ENCODE results near the gene TMEM62. TPM values are rescaled to one million over a fixed set of nuclear protein-coding genes. Genes with fewer than 3 reads are reported as not detected.
A peak's percentile ranks its signal among the peaks of the same experiment; 100 is the strongest.

TMEM62 gene
- total and polyA plus RNA-seq, 2 of the 8 experiments (the other 6 are each of a cell fraction or from before 2014, with no cell fraction given) = 2.0 to 4.0 TPM

DNA sequence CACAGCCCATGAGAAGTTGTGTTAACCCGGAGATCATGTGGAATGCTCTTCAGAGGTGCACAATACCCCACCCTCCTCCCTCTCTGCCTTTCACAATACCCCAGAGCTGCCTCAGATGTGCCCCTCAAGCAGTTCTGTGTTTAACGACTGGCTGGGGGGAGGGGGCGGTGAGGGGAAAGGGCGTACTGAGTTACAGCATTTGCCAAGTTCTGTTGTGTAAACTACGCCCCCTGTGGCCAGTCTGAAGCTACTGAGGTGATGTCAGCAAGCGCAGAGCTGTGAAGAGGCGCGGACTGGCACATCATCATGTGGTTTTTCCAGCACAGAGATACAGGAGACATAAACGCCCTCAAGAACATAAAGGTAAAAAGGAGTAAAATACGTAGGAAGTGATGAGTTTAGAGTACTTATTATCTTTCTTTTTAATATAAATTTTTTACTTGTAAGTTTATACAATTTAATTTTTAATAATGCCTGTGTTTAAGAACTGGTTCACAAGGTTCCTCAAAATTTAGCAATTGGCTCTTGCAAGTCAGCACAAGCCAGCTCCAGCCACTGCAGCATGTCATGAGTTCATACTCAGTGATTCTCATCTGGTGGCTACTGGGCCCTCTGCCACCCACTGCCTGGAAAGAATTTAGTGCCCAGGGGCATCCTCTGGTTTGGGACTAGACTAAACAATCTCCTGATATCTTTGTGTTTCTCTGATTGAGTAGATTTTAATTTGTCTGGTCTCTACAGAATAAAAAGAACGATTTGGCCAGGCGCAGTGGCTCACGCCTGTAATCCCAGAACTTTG is 85.7 kb downstream of the TMEM62 start:
- DNase-seq (ENCODE audit: low read depth in 1 of 2, low spot score in 2 of 2) (peak in 1 of 2 experiments; percentile 77), FAIRE-seq (peak; percentile 93)
- Histone ChIP-seq H3K4ac (replicated peaks; ENCODE audit: insufficient read length, low read depth, low read length) (no peak overlapping the region), H4K5ac (ENCODE audit: insufficient read length, low read depth, low read length) (no peak overlapping the region), H3K18ac (ENCODE audit: extremely low read depth, low read length) (peak overlapping the region; percentile 60; the same call in 1 of the 2 replicates), H4K8ac (ENCODE audit: extremely low read depth, insufficient read depth, low read length) (no peak overlapping the region), H3K4me3 (ENCODE audit: extremely low read depth in 1 of 4, insufficient read depth in 2 of 4, low read depth in 3 of 4, low read length in 4 of 4) (no peak overlapping the region), H3K9ac (replicated peaks in 1 of 4; ENCODE audit: extremely low read depth in 1 of 4, low read depth in 3 of 4, low read length in 3 of 4) (no peak overlapping the region), H3K27me3 (replicated peaks in 1 of 4; ENCODE audit: control insufficient read depth in 3 of 4, extremely low read depth in 1 of 4, insufficient read depth in 3 of 4, low read length in 3 of 4) (peaks cover 0 to 2% (median 0%) of the 10 kb centered on the region in 4 experiments; a peak in 2 of 7 replicates), H3K4me2 (ENCODE audit: insufficient read depth in 1 of 2, low read depth in 2 of 2, low read length in 2 of 2) (peak overlapping the region; percentile 35 to 39; a peak in 2 of 4 replicates), H4K20me1 (replicated peaks in 1 of 2; ENCODE audit: control insufficient read depth in 1 of 2, insufficient read depth in 2 of 2, low read length in 2 of 2) (no peaks in the 10 kb centered on the region), H3K79me1 (ENCODE audit: low read depth, low read length) (no peaks in the 10 kb centered on the region; the same call in 1 of the 2 replicates), H2BK20ac (ENCODE audit: low read length) (no peak overlapping the region), H3K56ac (replicated peaks; ENCODE audit: insufficient read length, low read depth, low read length) (no peak overlapping the region), H2AFZ (ENCODE audit: low read length) (peak overlapping the region; percentile 98), H3K36me3 (ENCODE audit: control insufficient read depth in 2 of 4, insufficient read depth in 4 of 4, low read length in 3 of 4) (no peaks in the 10 kb centered on the region), H3K27ac (ENCODE audit: low read depth, low read length) (no peak overlapping the region), H3K23me2 (ENCODE audit: low read depth, low read length) (peaks cover 1% of the 10 kb centered on the region; the same call in 1 of the 2 replicates), H2BK15ac (ENCODE audit: low read length) (no peak overlapping the region), H3K4me1 (replicated peaks in 1 of 4; ENCODE audit: control insufficient read depth in 3 of 4, insufficient read depth in 4 of 4, low read length in 3 of 4) (peaks cover 0 to 3% (median 1%) of the 10 kb centered on the region in 4 experiments; a peak in 3 of 7 replicates), H2BK5ac (ENCODE audit: low read depth, low read length) (no peak overlapping the region), H2BK12ac (ENCODE audit: low read depth, low read length) (no peak overlapping the region; the same call in 1 of the 2 replicates), H2AK5ac (ENCODE audit: low read depth, low read length) (no peak overlapping the region), H3K9me3 (ENCODE audit: insufficient read depth in 2 of 2, low read depth in 1 of 2, low read length in 1 of 2) (no peaks in the 10 kb centered on the region), H3K14ac (ENCODE audit: insufficient read length) (no peak overlapping the region), H2BK120ac (replicated peaks; ENCODE audit: low read depth, low read length) (no peak overlapping the region), H4K91ac (replicated peaks; ENCODE audit: insufficient read length, low read length) (no peak overlapping the region), H3K79me2 (ENCODE audit: control insufficient read depth in 1 of 2, insufficient read depth in 2 of 2, low read length in 2 of 2) (no peaks in the 10 kb centered on the region), H3K23ac (ENCODE audit: insufficient read length) (no peak overlapping the region)
- ChIA-PET CTCF (ENCODE audit: partially characterized antibody) (interaction anchor here (0.6 to 8.7 kb wide), 21 partner anchors 9 to 564 kb away, joined by 3 to 65 read pairs (median 6); partner anchors contain the start of gene TGM5), POLR2A (ENCODE audit: partially characterized antibody) (interaction anchor here (0.9 to 1.4 kb wide), 2 partner anchors 10 to 14 kb away, joined by 3 read pairs; no protein-coding TSS in a partner anchor)
- WGBS, 2 experiments (ENCODE audit: extremely low coverage in 1 of 2, insufficient coverage in 1 of 2, insufficient read length in 1 of 2, insufficient replicate concordance in 2 of 2, low coverage in 1 of 2, low lambda C conversion rate in 2 of 2, missing lambda C conversion rate in 1 of 2) = 41% methylated on average over 13 of the region's 13 CpGs; no CpG with 5 or more reads in 1 of the 2 experiments
- TF ChIP-seq KDM4A (IDR thresholded peaks at IDR 0.05; ENCODE audit: low read depth, low read length, severe bottlenecking) = no peak
- peak; percentile 75 to 80 (median 79) for TF ChIP-seq CTCF (IDR thresholded peaks at IDR 0.05; ENCODE audit: control extremely low read depth in 1 of 3, insufficient read depth in 1 of 3, low read depth in 1 of 3, low read length in 3 of 3)
- TF ChIP-seq SIN3A (conservative IDR thresholded peaks at IDR 0.05 in 1 of 2, IDR thresholded peaks at IDR 0.05 in 1 of 2; ENCODE audit: low read depth in 1 of 2, low read length in 2 of 2) = no peak
- no peak for TF ChIP-seq RNF2 (IDR thresholded peaks at IDR 0.05; ENCODE audit: borderline replicate concordance, low read depth, low read length, missing control alignments, poor library complexity, severe bottlenecking)
- TF ChIP-seq SIX5 (IDR thresholded peaks at IDR 0.05; ENCODE audit: low read depth, low read length) = no peak
- peak; percentile 76 for TF ChIP-seq JUND (IDR thresholded peaks at IDR 0.05; ENCODE audit: low read length)
- TF ChIP-seq CREB1 (IDR thresholded peaks at IDR 0.05) = peak; percentile 78
- peak; percentile 64 for TF ChIP-seq ASH2L (IDR thresholded peaks at IDR 0.05; ENCODE audit: low read length)
